ENCODE measurements around the gene TEFM.
"Not testable (repeated sequence)": the region's sequence is repeated elsewhere in the genome, so short reads cannot be mapped to it uniquely, and the experiment has no call there.

TEFM gene, protein sequence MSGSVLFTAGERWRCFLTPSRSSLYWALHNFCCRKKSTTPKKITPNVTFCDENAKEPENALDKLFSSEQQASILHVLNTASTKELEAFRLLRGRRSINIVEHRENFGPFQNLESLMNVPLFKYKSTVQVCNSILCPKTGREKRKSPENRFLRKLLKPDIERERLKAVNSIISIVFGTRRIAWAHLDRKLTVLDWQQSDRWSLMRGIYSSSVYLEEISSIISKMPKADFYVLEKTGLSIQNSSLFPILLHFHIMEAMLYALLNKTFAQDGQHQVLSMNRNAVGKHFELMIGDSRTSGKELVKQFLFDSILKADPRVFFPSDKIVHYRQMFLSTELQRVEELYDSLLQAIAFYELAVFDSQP

DNA sequence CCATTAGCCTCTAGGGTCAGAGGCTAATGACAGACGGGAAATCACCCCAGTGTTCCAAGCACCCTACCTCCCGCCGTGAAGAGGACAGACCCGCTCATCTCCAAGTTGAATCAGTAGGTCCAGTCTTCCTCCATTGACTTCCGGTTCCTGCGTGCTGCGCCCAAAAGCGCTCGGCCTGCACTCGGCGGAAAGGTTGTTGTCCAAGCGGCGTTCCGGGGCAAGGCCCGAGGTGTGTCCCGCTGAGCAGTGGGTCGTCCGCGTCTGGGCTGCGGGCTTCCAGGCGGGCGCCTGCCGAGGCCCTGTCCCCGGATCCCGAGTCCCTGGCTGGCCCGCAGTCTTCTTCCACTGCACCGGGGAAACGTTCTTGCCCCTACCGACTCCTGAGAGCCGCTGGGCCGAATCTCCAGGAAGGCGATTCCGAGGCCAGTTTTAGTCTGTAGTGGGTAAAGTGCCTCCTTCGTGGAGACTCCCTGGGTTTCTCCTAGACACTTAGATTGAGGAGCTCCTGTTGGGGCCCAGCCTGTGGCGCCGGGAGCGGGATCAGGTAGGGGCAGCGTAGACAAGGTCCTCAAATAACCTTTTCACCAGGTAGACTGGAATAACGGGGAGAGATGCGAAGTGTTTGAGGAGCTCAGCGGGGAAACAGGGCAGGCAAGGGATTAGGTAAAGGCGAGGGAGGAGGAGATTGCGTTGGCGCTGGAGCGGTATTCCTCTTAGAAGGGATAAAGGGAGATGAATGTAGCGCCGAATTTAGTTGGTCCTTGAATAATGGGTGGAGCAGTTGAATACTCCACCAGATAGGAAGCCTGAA lies at the start of gene TEFM:
Gene TEFM, minus strand, starts transcription at position 138 of the 811 bp plus-strand sequence. Its CDS starts 40 bp downstream, at position 98.
- DNase-seq, result peak; percentile 62

DNA sequence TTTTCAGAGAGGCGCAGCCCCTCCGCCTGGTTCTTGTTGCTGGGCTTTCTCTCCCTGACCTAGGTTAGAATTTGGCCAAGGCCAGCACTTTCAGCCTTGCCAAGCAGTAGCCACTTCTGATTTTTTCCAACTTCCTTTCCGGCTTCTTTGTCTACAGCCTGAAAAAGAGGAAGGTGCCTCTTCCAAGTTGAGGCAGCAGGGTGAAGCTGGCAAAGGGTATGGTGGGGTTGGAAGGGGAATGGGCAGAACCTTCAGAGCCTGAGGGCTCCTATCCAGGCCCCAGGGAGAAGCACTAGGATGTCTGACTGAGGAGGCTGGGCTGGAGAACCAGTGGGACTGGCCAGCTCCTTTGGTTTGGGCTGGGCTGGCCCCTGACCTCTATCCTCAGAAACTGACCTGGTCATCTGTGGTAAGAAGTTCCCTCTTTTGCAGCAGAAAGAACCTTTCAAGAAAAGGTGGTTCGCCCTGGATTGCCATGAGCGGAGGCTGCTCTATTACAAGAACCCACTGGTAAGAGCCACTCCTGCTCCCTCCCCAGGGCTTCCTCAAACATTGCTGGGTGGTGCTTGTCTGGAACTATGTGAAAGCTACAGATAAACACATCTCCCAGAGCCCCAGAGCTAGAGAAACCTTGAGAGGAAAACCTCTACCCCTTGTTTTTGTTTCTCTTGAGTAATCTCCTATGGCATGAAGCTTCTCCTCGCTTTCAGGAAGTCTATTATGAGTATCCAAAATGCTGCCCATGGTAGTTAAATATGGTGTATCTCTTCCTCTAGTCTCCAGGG lies 48.2 kb upstream of the TEFM start:
- no peak for DNase-seq

DNA sequence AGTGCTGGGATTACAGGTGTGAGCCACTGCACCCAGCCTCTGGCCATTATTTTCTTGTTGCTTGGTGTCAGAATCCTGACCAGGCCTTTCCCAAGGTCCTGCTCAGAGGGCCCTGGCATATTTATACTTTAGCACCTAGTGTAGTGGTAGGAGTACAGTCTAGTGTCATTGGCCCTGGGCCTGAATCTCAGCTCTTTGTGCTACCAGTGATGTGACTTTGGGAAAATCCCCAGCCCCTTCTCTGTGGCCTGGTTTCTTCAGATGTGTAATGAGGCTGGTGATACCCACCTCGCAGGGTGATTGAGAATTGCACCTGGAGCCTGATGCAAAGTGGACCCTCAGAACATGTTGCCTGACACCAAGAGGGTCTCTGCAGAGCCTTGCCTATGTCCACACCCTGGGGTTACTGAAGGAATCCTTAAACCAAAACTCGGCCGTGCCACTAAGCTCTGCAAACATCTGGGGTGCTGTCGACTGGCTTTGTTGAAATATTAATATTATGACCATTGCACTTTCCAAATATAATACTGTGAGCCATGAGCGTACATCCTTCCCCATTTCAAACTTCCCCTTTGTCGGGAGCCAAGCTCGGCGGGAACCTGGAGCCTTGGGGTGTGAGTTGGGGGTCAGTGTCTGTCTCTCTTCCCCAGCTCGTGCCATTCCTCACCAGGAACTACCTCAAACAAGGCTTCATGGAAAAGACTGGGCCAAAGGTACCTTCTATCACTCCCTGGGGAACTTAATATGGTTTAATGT lies 46.8 kb upstream of the TEFM start:
- no peak for DNase-seq

DNA sequence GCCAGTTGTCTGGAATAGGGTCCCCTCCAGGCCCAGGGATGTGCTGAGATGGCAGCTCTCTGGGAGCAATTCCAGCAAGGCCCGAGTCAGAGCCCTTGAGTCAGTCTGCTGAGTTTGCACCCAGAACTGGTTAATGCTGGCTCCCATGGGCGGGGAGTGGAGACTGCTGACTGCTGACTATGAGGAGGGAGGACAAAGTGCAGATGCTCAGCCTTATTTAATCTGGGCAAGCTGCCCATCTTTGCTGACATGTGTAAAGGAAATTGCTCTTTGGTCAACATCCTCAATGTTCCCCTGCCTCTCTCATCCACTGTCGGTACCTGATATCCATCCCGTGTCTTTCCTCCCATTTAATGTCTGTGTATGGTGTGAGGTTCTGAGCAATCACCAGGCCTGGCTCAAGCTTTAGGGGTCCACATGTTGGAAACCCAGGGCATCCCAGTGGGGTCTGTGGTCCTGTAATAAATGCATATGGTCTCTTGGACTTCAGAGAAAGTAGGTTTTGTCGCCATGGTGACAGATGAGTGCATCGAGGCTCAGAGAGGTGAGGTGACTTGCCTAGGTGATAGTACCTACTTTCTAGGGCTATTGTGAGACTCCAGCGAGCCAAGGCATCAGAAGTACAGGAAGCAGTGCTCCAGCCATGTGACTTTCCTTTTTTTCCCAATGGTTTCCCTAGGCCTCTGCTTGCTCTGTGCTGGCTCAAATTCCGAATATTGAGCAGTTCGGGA lies 44.8 kb upstream of the TEFM start:
- DNase-seq, result no peak

DNA sequence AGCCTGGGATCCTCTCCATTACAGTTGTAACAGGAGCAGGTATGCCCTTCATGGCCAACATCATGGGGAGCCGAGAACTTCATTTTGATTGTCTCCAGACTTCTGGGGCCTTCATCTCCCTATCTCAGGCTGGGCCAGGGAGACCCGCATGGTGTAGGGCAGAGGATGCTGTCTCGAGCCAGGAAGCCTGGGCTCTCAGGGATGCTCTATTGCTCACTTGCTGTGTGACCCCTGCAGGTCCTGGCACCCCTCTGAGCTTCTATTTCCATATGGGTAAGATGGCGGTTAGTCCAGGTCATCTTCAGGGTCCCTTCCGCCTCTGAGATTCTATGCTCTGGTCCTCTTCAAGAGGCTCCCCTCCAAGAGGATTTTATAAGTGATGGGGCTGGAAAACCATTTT lies 44.2 kb upstream of the TEFM start:
- no peak for DNase-seq

DNA sequence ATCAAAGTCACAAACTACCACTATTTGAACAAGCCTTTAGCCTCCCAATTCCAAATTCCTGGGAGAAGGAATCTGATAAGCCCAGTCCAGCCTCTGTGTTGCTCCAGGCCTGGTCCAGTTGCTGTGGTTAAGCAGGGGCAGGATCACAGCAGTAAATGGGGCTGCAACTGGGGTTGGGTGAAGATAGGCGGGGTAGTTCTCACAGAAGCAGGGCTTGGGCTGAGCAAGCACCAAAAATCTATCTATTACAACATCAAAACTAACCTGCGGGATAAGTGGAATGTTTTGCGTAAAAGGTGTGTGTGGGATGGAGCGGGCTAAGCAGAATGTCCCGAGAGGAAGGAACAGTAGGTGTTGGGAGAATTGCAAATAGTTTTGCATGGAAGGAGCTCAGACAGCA lies 41.8 kb upstream of the TEFM start:
- no peak for DNase-seq

DNA sequence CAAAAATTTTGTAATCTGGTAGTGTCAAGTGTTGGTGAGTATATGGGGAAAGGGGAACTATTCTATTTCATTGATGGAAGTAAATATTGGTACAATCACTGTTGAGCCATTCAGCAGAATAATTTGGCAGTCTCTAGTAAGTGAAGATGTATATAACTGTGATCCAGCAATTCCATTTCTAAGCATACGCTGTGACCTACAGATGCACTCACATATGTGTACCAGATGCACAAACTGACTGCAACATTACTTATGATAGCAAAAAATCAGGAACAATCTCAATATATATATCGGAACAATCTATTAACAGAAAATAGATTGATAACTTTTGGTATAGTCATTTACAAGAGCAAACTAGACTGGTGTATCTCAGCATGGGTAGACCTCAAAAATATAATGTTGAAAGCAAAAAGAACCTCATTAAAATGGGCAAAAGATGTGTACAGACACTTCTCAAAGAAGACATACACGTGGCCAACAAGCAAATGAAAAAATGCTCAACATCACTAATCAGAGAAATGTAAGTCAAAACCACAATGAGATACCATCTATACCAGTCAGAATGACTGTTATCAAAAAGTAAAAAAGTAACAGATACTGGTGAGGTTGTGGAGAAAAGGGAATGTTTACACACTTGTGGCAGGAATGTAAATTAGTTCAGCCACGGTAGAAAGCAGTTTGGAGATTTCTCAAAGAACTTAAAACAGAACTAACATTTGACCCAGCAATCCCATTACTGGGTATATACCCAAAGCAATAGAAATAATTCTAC lies 36.5 kb upstream of the TEFM start:
- no peak for DNase-seq

DNA sequence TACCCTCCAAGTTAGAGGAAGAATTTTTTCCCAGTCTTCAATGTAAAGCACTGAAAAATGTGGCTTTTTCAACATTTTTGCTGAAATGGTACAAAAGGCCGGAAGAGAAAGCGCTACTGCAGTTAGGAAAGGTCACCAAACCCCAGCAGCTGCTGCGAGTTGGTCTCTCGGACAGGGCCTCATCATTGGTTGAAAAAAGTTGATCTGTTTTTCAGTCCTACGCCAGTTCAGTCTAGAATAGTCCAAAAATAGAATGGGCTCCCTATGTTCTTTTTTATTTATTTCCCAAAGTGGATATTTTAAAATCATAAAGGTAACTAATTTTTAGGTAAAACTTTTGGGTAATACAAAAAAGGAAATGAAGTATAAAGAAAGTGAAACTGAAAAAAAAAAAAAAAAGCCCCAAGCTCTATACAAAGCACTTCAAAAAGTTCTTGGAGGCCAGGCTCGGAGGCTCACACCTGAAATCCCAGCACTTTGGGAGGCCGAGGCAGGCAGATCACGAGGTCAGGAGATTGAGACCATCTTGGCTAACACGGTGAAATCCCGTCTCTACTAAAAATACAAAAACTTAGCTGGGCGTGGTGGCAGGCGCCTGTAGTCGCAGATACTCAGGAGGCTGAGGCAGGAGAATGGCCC lies 33.1 kb upstream of the TEFM start:
- DNase-seq, result no peak

DNA sequence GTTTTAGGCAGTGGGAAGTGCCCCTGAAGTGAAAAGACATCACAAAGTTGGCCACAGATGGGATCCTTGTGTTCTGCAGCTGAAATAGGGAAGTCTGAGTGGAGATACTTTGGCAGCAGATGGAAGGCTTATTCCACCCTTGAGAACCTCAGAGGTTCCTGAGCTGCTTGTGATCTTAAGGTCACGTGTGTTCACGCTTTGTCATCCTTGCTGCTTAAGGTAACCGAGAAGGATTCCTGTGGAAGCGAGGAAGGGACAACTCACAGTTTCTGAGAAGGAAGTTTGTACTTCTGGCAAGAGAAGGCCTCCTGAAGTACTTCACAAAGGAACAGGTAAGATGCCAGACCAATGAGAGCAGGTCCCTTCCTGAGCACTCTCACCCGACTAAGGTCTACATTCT lies 27.9 kb upstream of the TEFM start:
- DNase-seq, result no peak

DNA sequence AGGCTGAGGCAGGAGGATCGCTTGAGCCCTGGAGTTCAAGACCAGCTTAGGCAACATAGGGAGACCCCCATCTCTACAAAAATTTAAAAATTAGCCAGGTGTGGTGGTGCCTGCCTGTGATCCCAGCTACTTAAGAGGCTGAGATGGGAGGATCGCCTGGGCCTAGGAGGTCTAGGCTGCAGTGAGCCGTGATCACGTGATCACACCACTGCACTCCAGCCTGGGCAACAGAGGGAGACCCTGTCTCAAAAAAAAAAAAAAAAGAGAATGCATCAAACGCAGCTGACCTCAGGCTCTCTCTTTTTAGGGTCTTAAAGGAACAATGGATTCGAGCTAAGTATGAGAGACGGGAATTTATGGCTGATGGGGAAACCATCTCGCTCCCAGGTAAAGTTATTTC lies 25.5 kb upstream of the TEFM start:
- not testable (repeated sequence) for DNase-seq

DNA sequence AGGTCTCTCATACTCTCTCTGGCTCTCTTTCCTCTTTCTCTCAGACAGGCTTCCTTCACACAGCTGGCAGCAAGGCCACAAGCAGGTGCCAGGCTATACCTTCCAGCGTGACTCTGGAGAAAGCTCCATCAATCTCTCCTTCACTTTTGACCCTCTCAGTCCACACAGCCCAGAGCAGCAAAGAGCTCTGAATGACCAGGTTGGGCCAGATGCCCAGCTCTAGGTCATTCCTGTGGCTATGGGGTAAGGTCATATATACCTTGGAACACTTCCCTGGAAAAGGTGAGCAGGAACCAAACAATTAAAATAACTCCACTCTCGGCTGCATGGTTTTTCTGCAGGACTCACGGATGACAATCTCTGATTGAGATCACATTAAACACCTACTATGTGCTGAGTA lies 24.5 kb upstream of the TEFM start:
- no peak for DNase-seq

DNA sequence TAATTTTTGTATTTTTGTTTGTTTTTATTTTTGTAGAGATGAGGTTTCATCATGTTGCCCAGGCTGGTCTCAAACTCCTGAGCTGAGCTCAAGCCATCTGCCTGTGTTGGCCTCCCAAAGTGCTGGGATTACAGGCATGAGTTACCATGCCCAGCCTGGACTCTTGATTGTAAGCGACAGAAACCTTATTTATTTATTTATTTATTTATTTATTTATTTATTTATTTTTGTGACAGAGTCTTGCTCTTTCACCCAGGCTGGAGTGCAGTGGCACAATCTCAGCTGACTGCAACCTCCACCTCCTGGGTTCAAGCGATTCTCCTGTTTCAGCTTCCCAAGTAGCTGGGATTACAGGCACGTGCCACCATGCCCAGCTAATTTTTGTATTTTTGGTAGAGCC lies 23.8 kb upstream of the TEFM start:
- not testable (repeated sequence) for DNase-seq

DNA sequence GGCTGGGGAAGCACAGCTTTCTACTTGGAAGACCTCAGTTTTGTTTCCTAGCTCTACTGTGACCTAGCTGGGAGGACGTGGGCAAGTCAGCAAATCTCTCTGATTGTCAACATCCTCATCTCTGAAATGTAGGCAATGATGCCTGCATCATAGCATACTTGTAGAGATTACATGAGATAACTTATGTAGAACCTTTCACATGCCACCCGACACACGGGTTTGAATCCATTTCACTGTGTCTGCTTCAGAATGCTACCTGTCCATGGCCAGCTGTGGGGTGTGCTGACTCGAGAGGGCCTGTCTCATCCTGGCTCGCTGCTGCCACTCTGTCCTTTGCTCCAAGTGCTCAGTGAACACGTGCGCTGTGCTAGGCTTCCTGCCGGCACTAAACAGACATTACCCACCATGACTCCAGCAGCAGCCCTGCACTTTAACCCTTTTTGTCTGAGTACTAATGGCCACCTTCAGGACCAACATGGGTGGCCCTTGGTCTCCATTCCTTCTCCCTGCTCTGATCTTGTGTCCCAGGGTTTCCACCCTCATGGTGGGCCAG lies 23.1 kb upstream of the TEFM start:
- no peak for DNase-seq

DNA sequence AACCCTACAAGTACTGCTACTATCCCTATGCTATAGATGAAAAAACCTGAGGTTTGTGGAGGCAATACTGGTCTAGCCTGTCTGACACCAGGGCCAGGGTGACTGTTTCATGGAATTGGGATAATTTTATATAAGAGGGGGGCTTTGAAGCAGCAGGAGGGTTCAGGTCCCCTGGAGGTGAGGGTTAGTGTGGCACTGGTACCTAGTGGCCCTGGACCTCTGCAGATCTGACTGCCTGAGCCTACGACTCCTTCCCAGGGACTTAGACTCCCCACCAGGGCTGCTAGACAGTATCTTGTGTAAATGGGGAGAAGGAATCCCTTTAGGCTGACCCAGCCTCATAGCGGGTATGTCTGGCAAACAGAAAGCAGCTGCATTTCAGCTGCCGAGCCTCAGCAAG lies 22.5 kb upstream of the TEFM start:
- DNase-seq, result no peak

DNA sequence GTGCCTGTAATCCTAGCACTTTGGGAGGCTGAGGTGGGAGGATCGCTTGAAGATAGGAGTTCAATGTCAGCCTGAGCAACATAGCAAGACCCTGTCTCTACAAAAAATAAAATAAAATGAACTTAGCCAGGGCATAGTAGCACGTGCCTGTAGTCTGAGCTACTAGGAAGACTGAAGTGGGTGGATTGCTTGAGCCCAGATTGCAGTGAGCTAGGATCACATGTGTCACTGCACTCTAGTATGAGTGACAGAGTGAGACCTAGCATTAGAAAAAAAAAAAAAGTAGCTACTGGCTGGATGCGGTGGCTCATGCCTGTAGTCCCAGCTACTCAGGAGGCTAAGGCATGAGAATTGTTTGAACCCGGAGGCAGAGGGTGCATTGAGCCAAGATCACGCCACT lies 21.7 kb upstream of the TEFM start:
- DNase-seq, result no peak

DNA sequence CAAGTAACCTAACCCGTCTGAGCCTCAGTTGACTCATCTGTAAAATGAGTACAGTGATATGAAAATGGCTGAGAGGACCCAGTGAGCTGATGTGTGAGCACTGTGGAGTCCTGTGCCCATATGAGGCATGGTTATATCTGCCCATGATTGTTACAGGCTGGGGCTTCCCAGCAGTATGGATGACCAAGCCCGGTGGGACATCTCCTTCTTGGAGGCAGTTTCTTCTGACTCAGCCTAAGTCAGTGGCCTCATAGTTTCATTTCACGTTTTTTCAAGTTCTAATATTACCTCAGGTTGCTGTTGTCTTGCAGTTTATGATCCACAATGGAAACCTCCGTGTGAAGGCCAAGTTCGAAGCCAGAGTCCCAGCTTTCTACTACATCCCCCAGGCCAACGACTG lies 20.5 kb upstream of the TEFM start:
- DNase-seq, result no peak

DNA sequence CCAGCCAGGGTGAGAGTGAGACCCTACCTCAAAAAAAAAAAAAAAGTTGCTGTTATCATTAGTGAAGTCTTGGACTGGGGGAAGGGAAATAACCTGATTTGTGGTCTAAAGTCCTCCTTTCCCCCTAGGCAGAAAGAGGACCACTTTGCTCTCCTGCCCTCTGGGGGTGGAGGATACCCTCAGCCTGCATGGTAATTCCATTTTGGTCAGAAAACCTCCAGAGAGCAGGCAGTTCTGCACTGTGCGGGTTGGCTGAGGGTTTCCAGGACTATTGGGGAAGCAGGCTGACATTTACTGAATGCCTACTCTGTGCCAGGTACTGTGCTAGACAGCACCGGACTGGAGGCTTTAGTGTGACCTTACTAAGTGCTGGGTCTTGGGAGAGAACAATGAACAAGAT lies 18.3 kb upstream of the TEFM start:
- DNase-seq, result no peak

DNA sequence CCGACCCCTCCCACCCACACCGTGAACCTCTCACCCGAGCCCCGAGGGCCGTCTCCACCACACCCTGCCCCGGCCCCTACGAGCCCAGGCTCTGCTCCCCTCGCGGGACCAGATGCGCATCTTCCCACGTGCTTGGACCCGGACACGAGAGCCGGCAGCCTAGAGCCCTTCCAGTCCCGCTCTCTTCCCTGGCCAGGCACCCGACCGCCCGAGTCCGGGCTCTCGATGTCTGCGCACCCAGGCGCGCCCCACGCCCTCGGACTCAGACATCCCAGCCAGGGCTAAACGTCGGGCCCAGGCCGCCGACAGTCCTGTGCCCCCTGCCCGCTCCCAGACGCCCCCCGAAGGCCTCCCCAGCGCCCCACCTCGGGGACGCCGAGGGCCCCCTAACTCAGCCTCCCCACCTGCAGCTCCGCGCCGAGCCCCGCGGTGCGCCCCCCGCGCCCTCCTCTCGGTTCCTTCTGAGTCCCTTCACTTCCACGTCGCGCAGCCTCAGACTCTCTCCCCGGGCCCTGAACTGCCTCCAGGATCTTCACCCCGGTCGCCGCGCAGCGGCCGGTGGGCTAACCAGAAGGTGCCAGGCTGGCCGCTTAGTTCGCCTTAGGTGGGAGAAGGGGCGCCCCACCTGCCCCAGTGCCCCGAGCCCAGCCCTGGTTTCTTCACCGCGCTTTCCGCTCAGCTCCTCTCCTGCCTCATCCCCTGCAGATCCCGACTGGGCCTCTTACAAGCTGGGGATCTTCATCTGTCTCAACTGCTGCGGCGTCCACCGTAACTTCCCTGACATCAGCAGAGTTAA lies 16.4 kb upstream of the TEFM start:
- no peak for DNase-seq

DNA sequence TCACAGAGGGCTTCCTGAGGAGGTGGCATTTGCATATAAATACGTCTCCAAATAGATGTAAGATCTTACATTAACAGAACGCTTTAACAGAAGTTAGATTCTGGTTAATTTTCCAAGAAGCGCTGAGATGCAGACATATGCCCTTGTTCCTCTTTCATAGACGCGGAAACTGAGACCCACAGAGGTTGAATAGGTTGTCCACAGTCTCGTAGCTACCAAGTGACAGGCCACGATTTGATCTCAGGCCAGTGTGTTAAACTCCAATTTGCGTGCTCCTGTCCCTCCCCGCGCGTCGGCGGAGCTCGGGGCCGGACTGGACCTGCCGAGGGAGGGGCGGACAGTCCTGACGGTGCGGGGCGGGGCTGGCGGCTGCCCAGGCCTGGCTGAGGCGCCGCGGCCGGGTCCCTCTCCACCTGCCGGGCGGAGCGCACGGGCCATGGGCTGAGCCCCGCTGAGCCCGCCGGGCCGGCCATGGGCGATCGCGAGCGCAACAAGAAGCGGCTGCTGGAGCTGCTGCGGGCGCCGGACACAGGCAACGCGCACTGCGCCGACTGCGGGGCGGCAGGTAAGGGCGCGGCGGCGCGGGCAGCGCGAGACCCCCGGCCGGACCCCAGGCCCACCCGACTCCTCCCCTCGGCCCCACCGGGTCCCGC lies 15.6 kb upstream of the TEFM start, which contains the start of gene ADAP2:
Gene ADAP2, plus strand, starts transcription at position 402 of the 653 bp plus-strand sequence. Its CDS starts 70 bp downstream, at position 472.
- DNase-seq, result no peak

Data from 8988T (cell line).